ENCODE data around the gene HEATR1.

The HEATR1 gene

GRCh38 chr1:236575523-236575922 lies 28.8 kb downstream of the HEATR1 start:
- no peaks in the 10 kb centered on the region for H3K4me1 ChIP-seq (ENCODE audit: low read depth, poor library complexity, severe bottlenecking)
- H3K27ac ChIP-seq = no peak overlapping the region
- H3K36me3 ChIP-seq (ENCODE audit: insufficient read depth) = peaks cover 36% of the 10 kb centered on the region
- no peak for TF ChIP-seq CTCF (conservative IDR thresholded peaks at IDR 0.05; ENCODE audit: low read depth, low read length)
- H3K79me2 ChIP-seq (ENCODE audit: insufficient read depth, low read depth) = no peaks in the 10 kb centered on the region
- H2AFZ ChIP-seq (ENCODE audit: low read depth) = no peak overlapping the region
- H3K27me3 ChIP-seq (ENCODE audit: insufficient read depth, low read depth) = no peaks in the 10 kb centered on the region
- no peak overlapping the region for H3K9ac ChIP-seq
- H3K4me2 ChIP-seq = no peak overlapping the region
- H4K20me1 ChIP-seq (ENCODE audit: insufficient read depth) = no peaks in the 10 kb centered on the region; the same call in 1 of the 2 replicates
- no peak overlapping the region for H3K4me3 ChIP-seq (IDR thresholded peaks at IDR 0.05; ENCODE audit: insufficient read depth, low read depth, low read length)

GRCh38 chr1:236568285-236568894 lies 35.9 kb downstream of the HEATR1 start:
- no peak for TF ChIP-seq CTCF (conservative IDR thresholded peaks at IDR 0.05; ENCODE audit: low read depth, low read length)
- H3K27ac ChIP-seq = no peak overlapping the region
- H3K36me3 ChIP-seq (ENCODE audit: insufficient read depth) = peaks cover 27% of the 10 kb centered on the region
- no peaks in the 10 kb centered on the region for H4K20me1 ChIP-seq (ENCODE audit: insufficient read depth)
- no peak overlapping the region for H3K4me2 ChIP-seq
- peaks cover 5% of the 10 kb centered on the region for H3K4me1 ChIP-seq (ENCODE audit: low read depth, poor library complexity, severe bottlenecking)
- H3K4me3 ChIP-seq (IDR thresholded peaks at IDR 0.05; ENCODE audit: insufficient read depth, low read depth, low read length) = no peak overlapping the region
- no peak overlapping the region for H2AFZ ChIP-seq (ENCODE audit: low read depth)
- H3K27me3 ChIP-seq (ENCODE audit: insufficient read depth, low read depth) = no peaks in the 10 kb centered on the region
- H3K79me2 ChIP-seq (ENCODE audit: insufficient read depth, low read depth) = no peaks in the 10 kb centered on the region
- H3K9ac ChIP-seq = no peak overlapping the region

GRCh38 chr1:236565530-236565929 lies 38.8 kb downstream of the HEATR1 start:
- Histone ChIP-seq H3K27ac (no peak overlapping the region), H3K36me3 (ENCODE audit: insufficient read depth) (peaks cover 16% of the 10 kb centered on the region; the same call in 1 of the 2 replicates), H2AFZ (ENCODE audit: low read depth) (no peak overlapping the region), H3K4me3 (IDR thresholded peaks at IDR 0.05; ENCODE audit: insufficient read depth, low read depth, low read length) (no peak overlapping the region), H3K79me2 (ENCODE audit: insufficient read depth, low read depth) (no peaks in the 10 kb centered on the region), H3K4me2 (no peak overlapping the region), H4K20me1 (ENCODE audit: insufficient read depth) (no peaks in the 10 kb centered on the region), H3K4me1 (ENCODE audit: low read depth, poor library complexity, severe bottlenecking) (peaks cover 5% of the 10 kb centered on the region), H3K9ac (no peak overlapping the region), H3K27me3 (ENCODE audit: insufficient read depth, low read depth) (no peaks in the 10 kb centered on the region)
- TF ChIP-seq CTCF (conservative IDR thresholded peaks at IDR 0.05; ENCODE audit: low read depth, low read length) = no peak

GRCh38 chr1:236561976-236562375 lies 42.3 kb downstream of the HEATR1 start:
- Histone ChIP-seq H2AFZ (ENCODE audit: low read depth) (no peak overlapping the region), H3K79me2 (ENCODE audit: insufficient read depth, low read depth) (no peaks in the 10 kb centered on the region), H4K20me1 (ENCODE audit: insufficient read depth) (no peaks in the 10 kb centered on the region), H3K4me2 (no peak overlapping the region), H3K4me1 (ENCODE audit: low read depth, poor library complexity, severe bottlenecking) (no peaks in the 10 kb centered on the region), H3K36me3 (ENCODE audit: insufficient read depth) (peaks cover 14% of the 10 kb centered on the region; the same call in 1 of the 2 replicates), H3K9ac (no peak overlapping the region), H3K4me3 (IDR thresholded peaks at IDR 0.05; ENCODE audit: insufficient read depth, low read depth, low read length) (no peak overlapping the region), H3K27ac (no peak overlapping the region), H3K27me3 (ENCODE audit: insufficient read depth, low read depth) (no peaks in the 10 kb centered on the region)
- TF ChIP-seq CTCF (conservative IDR thresholded peaks at IDR 0.05; ENCODE audit: low read depth, low read length) = no peak
